ENCODE data around the gene CD164.
A peak's percentile ranks its signal among the peaks of the same experiment; 100 is the strongest.

Gene CD164
- total RNA-seq: 250 to 277 reads per million in 2 donors

- DNase-seq: peak; percentile 88 to 98 (median 92)
Measured at GRCh38 chr6:109381747-109382575, at the start of gene CD164. Gene CD164, minus strand, starts transcription at chr6:109382467. Its CDS starts 89 bp downstream, at chr6:109382378.

DNA sequence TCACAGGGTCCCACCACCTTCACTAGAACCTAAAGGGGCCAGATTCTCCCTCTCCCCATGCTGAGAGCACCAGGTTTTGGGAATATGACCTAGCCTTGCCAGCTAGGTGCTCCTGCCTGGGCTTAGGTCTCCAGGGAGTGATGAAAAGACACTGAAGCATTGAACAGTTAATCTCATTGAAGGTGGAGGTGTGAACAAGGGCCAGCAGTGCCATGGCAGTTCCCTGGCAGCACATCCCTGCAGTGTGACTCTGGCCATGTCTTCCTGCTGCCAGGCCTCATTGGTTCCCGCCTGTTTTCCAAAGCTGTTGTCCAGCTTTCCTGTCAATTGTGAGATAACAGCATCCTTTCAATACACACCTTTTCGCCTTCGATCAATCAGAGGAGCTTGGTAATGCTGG lies 47.2 kb upstream of the CD164 start:
- DNase-seq: no peak

DNA sequence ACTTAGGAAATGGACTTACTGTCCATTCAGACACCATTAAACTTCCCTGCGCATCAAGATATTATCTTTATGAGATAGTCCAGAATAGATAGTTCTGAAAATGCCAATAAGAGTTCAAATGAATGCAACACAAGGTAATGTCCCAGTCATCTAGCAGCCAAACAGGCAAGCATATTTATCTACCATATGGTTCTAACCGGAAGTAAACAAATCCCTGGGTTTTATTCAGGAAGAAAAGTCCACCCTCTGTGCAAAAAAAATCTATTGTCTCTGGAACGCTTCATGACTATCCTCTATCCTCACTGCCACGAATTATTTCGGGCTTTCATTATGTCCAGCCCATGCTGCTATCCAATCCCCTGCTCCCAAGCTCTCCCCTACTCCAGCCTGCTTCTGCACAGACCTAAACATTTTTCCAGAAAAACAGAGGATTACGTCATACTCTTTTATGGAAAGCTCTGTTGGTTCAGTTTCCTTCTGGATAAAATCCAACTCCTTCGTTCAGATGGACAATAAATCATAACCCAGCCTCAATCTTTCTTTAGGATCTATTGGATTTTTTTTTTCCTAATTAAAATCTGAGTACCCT lies 46.7 kb upstream of the CD164 start:
- no peak for DNase-seq

- no peak for DNase-seq
Measured at GRCh38 chr6:109424946-109425345, 42.7 kb upstream of the CD164 start.

- DNase-seq: no peak
Measured at GRCh38 chr6:109421184-109421583, 38.9 kb upstream of the CD164 start.

DNA sequence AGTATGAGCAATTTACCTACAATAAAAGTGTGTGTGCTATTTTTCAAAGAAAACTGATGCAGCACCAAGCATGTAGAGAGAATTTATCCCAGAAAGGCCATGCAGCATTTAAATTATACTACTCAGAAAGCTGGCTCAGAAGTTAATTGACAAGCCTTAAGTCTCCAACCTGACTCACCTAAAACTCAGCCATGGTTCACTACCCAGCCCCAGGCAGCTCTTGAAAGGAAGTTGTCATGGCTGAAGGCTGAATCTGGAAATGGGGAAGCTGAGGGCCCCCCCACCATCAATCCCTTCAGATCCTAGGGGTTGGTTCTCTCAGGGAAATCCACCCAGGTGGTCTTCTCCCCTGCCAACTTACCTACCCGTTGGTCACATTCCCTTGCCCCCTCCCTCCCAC lies 38.5 kb upstream of the CD164 start:
- DNase-seq: no peak

- DNase-seq: no peak
Measured at GRCh38 chr6:109417646-109418045, 35.4 kb upstream of the CD164 start.

DNA sequence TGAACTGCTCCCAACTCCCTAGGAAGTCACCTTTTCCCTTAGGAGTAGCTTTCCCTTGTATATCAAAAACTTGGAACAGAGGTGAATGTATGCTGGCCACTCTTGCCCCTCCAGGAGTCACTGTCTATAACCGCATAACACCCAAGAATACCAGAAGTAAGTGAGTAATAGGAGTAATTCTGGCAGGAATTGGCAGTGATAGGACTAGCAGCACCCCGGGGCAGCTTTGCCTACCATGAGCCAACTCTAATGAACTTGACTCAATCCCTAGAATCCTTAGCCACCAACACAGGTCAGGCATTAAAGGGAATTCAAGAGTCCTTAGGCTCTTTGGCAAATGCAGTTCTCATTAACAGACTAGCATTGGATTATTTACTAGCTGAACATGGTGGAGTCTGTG lies 28.8 kb upstream of the CD164 start:
- no peak for DNase-seq

- no peak for DNase-seq
Measured at GRCh38 chr6:109406196-109406595, 23.9 kb upstream of the CD164 start.

DNA sequence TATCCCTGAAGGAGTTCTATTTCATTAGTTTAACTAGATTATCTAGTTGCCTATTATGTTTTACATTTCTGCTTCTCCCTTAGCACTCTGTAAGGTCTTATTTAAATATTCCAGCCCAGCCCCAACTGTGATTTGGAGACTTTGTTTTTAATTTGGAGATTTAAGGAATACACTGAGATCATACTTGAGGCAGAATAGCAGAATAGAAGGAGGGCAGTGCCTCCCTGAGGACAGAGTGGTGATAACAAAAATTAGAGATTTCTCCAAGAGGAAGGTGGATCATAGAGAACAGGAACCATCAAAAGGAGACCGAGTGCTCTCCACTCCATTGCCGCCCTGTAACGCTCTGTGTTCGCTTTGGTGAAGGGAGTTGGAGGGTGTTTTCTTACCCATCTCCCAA lies 14.8 kb upstream of the CD164 start:
- DNase-seq: no peak

GRCh38 chr6:109396046-109396718 lies 13.9 kb upstream of the CD164 start:
- DNase-seq: peak in 1 of 5 experiments; percentile 44

GRCh38 chr6:109393886-109394281 lies 11.6 kb upstream of the CD164 start:
- DNase-seq: no peak

DNA sequence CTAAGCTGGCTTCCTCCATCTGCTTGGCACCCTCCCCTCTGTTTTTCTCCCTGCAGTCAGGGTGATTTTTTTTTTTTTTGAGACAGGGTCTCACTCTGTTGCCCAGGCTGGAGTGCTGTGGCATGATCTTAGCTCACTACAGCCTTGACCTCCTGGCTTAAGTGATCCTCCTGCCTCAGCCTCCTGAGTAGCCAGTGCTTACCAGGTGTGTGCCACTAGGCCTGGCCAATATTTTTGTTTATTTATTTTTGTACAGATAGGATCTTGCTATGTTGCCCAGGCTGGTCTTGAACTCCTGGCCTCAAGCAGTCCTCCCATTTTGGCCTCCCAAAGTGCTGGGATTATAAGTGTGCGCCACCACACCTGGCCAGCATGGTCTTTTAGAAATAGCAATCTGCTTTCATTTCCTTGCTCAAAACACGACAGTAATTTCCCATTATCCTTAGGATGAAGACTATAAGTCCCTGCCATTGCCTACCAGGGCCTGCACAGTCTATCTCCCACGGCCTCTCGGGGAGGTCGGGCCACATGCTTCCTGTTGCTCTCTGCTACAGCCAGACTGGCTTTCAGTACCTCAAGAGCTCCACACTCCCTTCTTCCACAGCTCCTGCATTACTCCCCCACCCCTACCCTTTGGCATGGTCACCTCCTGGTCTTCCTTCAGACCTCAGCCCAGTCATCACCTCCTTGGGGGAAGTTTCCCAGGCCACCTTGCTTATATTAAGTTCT lies 11.1 kb upstream of the CD164 start:
- DNase-seq: no peak

GRCh38 chr6:109389650-109390274 lies 7.5 kb upstream of the CD164 start:
- DNase-seq: no peak

DNA sequence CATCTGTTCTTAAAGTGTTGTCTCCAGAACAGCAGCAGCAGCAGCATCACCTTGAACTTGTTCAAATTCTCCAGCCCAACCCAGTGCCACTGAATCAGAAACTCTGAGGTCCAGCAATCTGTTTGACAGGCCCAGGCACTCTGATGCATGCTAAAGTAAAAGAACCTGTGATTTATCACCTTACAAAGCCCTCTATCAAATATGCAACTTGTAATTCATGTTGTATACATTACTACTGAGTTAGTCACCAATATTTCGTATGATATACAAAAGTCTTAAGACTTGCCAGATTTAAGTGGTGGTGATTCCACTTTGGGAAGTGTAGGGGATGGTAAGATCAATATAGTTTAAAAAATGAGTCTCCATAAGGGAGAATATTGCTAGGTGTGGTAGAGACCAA lies 6.0 kb upstream of the CD164 start:
- DNase-seq: no peak

GRCh38 chr6:109383438-109383940 lies 1.2 kb upstream of the CD164 start:
- DNase-seq: no peak

GRCh38 chr6:109382576-109383437 lies 540 bp upstream of the CD164 start:
- peak; percentile 79 to 98 (median 88) for DNase-seq

GRCh38 chr6:109381061-109381746 lies 1.1 kb downstream of the CD164 start:
- DNase-seq: peak in 1 of 5 experiments; percentile 60

DNA sequence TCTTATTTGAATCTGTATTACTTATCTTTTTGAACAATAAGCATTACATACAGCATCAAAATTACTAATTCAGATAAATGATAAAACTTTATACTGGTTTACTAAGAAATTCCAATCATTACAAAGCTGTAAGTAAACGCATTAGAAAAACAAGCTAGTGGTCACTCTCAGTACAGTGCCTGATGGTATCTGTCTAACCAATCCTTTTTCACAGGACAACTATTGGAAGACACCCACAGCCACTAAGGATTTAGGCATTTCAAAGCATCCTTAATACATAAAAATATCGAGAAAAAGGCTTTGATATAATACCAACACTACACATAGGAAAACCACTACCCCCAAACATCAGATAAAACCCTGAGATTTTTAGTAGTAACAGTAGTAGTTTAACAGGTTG lies 2.6 kb downstream of the CD164 start:
- DNase-seq: peak in 1 of 5 experiments; percentile 44

DNA sequence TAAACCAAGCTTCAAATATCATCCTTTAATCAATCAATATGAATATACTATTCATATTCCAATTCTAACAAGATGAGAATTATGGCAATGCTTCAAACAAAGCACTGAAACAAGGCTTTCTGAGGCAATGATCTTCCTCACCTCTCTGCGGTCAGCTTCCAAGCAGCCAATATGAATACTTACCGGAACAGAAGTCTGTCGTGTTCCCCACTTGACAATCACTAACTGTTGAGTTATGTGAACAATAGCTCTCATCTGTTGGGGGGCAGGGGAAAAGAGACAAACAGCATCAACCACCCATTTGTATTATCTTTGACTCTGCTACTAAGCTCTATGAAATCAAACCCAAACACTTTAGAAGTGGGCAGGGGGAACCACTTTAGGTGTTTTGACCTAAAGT lies 4.5 kb downstream of the CD164 start:
- no peak for DNase-seq

Measured in T-helper 2 cell (primary cell).